H9 (cell line): Measurements from ENCODE around the gene PROKR1. TPM values are rescaled to one million over a fixed set of nuclear protein-coding genes. Genes with fewer than 3 reads are reported as not detected.

Source experiments
- DNase-seq: peaks from one replicate; pipeline ENCODE4 v3.0.0-alpha.2; 2017
- H2AFZ ChIP-seq: one replicate; pipeline ENCODE4 v1.6.1; 2013; ENCODE audit warnings: mild to moderate bottlenecking, low read length, control low read depth, moderate library complexity
- H2AK5ac ChIP-seq: 2 replicates; pipeline ENCODE4 v1.6.1; 2013; ENCODE audit warnings: low read length, control low read depth, mixed read lengths; ENCODE audit not compliant: insufficient read length
- H2BK120ac ChIP-seq: one replicate; pipeline ENCODE4 v1.6.1; 2013; ENCODE audit warnings: low read depth, mild to moderate bottlenecking, low read length, control low read depth, inconsistent platforms; ENCODE audit not compliant: poor library complexity, severe bottlenecking
- H2BK12ac ChIP-seq: 2 replicates; pipeline ENCODE4 v1.6.1; 2013; ENCODE audit warnings: low read length, control low read depth, mixed read lengths, low read depth; ENCODE audit not compliant: insufficient read length
- H2BK15ac ChIP-seq: 2 replicates; pipeline ENCODE4 v1.6.1; 2013; ENCODE audit warnings: low read depth, low read length, control low read depth
- H2BK20ac ChIP-seq: one replicate; pipeline ENCODE4 v1.6.1; 2013; ENCODE audit warnings: low read depth, mild to moderate bottlenecking, low read length, control low read depth, inconsistent platforms; ENCODE audit not compliant: poor library complexity, severe bottlenecking
- H2BK5ac ChIP-seq: 2 replicates; pipeline ENCODE4 v1.6.1; 2013; ENCODE audit warnings: low read length, control low read depth, mixed read lengths; ENCODE audit not compliant: insufficient read length
- H3K14ac ChIP-seq: 2 replicates; pipeline ENCODE4 v1.6.1; 2013; ENCODE audit warnings: low read length, control low read depth; ENCODE audit not compliant: insufficient read depth
- H3K18ac ChIP-seq: 2 replicates; pipeline ENCODE4 v1.6.1; 2013; ENCODE audit warnings: low read depth, mild to moderate bottlenecking, mixed read lengths, low read length, control low read depth; ENCODE audit not compliant: insufficient read length
- H3K23ac ChIP-seq: 2 replicates; pipeline ENCODE4 v1.6.1; 2013; ENCODE audit warnings: low read length, control low read depth, mixed read lengths, low read depth; ENCODE audit not compliant: insufficient read length
- H3K23me2 ChIP-seq: 2 replicates; pipeline ENCODE4 v1.6.1; 2013; ENCODE audit warnings: low read depth, mild to moderate bottlenecking, mixed read lengths, low read length, control low read depth; ENCODE audit not compliant: insufficient read length, poor library complexity, severe bottlenecking
- H3K27ac ChIP-seq: 2 replicates; pipeline ENCODE4 v1.5.1; 2013; ENCODE audit warnings: low read length, control low read depth, mixed read lengths, low read depth; ENCODE audit not compliant: insufficient read length
- H3K27me3 ChIP-seq: 2 replicates; pipeline ENCODE4 v1.6.1; 2013; ENCODE audit warnings: low read length, control low read depth, inconsistent platforms; ENCODE audit not compliant: insufficient read depth
- H3K4ac ChIP-seq: 2 replicates; pipeline ENCODE4 v1.6.1; 2013; ENCODE audit warnings: low read depth, mild to moderate bottlenecking, control low read depth, inconsistent platforms, low read length, moderate library complexity
- H3K4me1 ChIP-seq: 2 replicates; pipeline ENCODE4 v1.6.1; 2013; ENCODE audit warnings: low read length, control low read depth, inconsistent platforms; ENCODE audit not compliant: insufficient read depth
- H3K4me2 ChIP-seq: 2 replicates; pipeline ENCODE4 v1.6.1; 2013; ENCODE audit warnings: low read length, control low read depth, mixed read lengths; ENCODE audit not compliant: insufficient read length, insufficient read depth
- H3K56ac ChIP-seq: 2 replicates; pipeline ENCODE4 v1.6.1; 2013; ENCODE audit warnings: low read depth, mild to moderate bottlenecking, mixed read lengths, low read length, control low read depth; ENCODE audit not compliant: insufficient read length
- H3K79me1 ChIP-seq: 2 replicates; pipeline ENCODE4 v1.6.1; 2013; ENCODE audit warnings: low read depth, mild to moderate bottlenecking, moderate library complexity, low read length, control low read depth, inconsistent platforms; ENCODE audit not compliant: insufficient read depth, poor library complexity, severe bottlenecking
- H3K79me2 ChIP-seq: 2 replicates; pipeline ENCODE4 v1.6.1; 2013; ENCODE audit warnings: low read length, control low read depth, inconsistent platforms; ENCODE audit not compliant: insufficient read depth
- H3K9ac ChIP-seq: 2 replicates; pipeline ENCODE4 v1.6.1; 2013; ENCODE audit warnings: low read length, control low read depth, mixed read lengths; ENCODE audit not compliant: insufficient read length; ENCODE audit errors: extremely low read depth
- H3K9me3 ChIP-seq: one replicate; pipeline ENCODE4 v1.6.1; 2013; ENCODE audit warnings: low read depth, low read length, inconsistent platforms; ENCODE audit not compliant: control insufficient read depth
- H3T11ph ChIP-seq: one replicate; pipeline ENCODE4 v1.6.1; 2013; ENCODE audit warnings: mild to moderate bottlenecking, low read length, control low read depth, inconsistent platforms
- H4K20me1 ChIP-seq: one replicate; pipeline ENCODE4 v1.6.1; 2013; ENCODE audit not compliant: control insufficient read depth, insufficient read length, insufficient read depth
- H4K5ac ChIP-seq: 2 replicates; pipeline ENCODE4 v1.6.1; 2013; ENCODE audit warnings: low read depth, mild to moderate bottlenecking, mixed read lengths, low read length, control low read depth; ENCODE audit not compliant: insufficient read length
- H4K8ac ChIP-seq: replicated peaks from 2 replicates; pipeline ENCODE4 v1.6.1; 2013; ENCODE audit warnings: low read length, control low read depth, mixed read lengths, low read depth; ENCODE audit not compliant: insufficient read length
- H4K91ac ChIP-seq: 2 replicates; pipeline ENCODE4 v1.6.1; 2013; ENCODE audit warnings: low read depth, mild to moderate bottlenecking, moderate library complexity, mixed read lengths, low read length, control low read depth; ENCODE audit not compliant: insufficient read length
- H3K27ac Mint-ChIP-seq, 3 experiments: 2 replicates in 2 of 3; 3 replicates in 1 of 3; pipeline ENCODE4 v1.8.0; 2020 to 2021; ENCODE audit warnings: mixed read lengths in 3 of 3, mild to moderate bottlenecking in 1 of 3, moderate library complexity in 1 of 3
- H3K27me3 Mint-ChIP-seq: 2 replicates; pipeline ENCODE4 v1.8.0; 2021; ENCODE audit warnings: low read depth, mild to moderate bottlenecking, moderate library complexity, mixed read lengths
- H3K36me3 Mint-ChIP-seq, 3 experiments: 2 replicates in 2 of 3; 3 replicates in 1 of 3; pipeline ENCODE4 v1.8.0; 2020 to 2021; ENCODE audit warnings: low read depth in 3 of 3, mixed read lengths in 3 of 3; ENCODE audit not compliant: insufficient read depth in 1 of 3
- H3K4me1 Mint-ChIP-seq, 2 experiments: 2 replicates each; pipeline ENCODE4 v1.8.0; 2020; ENCODE audit warnings: mixed read lengths in 2 of 2
- H3K4me3 Mint-ChIP-seq, 2 experiments: 2 replicates in 1 of 2; 3 replicates in 1 of 2; pipeline ENCODE4 v1.8.0; 2020 to 2021; ENCODE audit warnings: mild to moderate bottlenecking in 2 of 2, mixed read lengths in 2 of 2, moderate library complexity in 1 of 2
- H3K9me3 Mint-ChIP-seq, 2 experiments: 2 replicates in 1 of 2; 3 replicates in 1 of 2; pipeline ENCODE4 v1.8.0; 2020; ENCODE audit warnings: mild to moderate bottlenecking in 2 of 2, mixed read lengths in 2 of 2, moderate library complexity in 1 of 2
- CTCF ChIP-seq: fragments of 200-600 bp; sonication (generic); conservative IDR thresholded peaks from 3 replicates; pipeline ENCODE4 v1.8.0; 2021; ENCODE audit warnings: antibody characterized with exemption, mild to moderate bottlenecking
- WGBS: extraction: QIAGEN DNeasy Blood & Tissue Kit; methylation state at CpG from one replicate; pipeline ENCODE4 v1.1.7; 2013; ENCODE audit warnings: missing lambda C conversion rate, low lambda C conversion rate, mixed read lengths; ENCODE audit not compliant: insufficient read length; ENCODE audit errors: extremely low coverage; 5-methylcytosine and 5-hydroxymethylcytosine counted together
- total RNA-seq: library from RNA; stranded (reverse); gene quantifications from 2 replicates; pipeline ENCODE4 v1.2.1, GENCODE V29; 2021

Gene PROKR1
- total RNA-seq, 1 experiment from 2014 or later: 1.5 TPM

DNA sequence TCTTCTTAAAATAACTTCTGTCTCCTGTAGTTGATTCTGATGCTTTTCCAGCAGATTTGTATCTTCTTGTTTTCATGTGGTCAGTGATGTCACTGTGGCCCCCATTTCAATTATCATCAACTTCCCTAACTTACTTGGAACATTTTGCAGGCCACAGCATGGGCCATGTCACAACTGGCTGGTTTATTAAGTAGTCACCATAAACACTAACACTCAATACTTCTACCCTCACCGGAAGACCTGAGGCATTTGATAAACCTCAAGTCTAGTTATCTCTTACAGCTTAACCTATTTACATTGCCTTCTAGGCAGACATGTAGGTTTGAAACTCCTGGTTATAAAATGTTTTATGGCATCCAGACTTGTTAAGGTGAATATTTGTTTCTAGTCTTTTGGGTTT, 37.4 kb upstream of the PROKR1 start:
- Histone ChIP-seq H2AFZ (no peak overlapping the region), H3K27me3 (no peaks in the 10 kb centered on the region), H3K4me2 (no peak overlapping the region), H3T11ph (no peak overlapping the region), H4K20me1 (no peaks in the 10 kb centered on the region), H3K14ac (no peak overlapping the region), H3K56ac (no peak overlapping the region), H3K23me2 (no peaks in the 10 kb centered on the region), H3K79me2 (no peaks in the 10 kb centered on the region), H2BK120ac (no peak overlapping the region), H3K27ac (no peak overlapping the region), H3K9ac (no peak overlapping the region), H2BK15ac (no peak overlapping the region), H4K91ac (no peak overlapping the region), H3K18ac (no peak overlapping the region), H2AK5ac (no peak overlapping the region), H2BK20ac (no peak overlapping the region), H2BK12ac (no peak overlapping the region), H3K79me1 (no peaks in the 10 kb centered on the region), H2BK5ac (no peak overlapping the region), H4K5ac (no peak overlapping the region), H3K23ac (no peak overlapping the region), H3K9me3 (no peaks in the 10 kb centered on the region), H3K4me1 (no peaks in the 10 kb centered on the region), H3K4ac (no peak overlapping the region), H4K8ac (no peak overlapping the region)
- Mint-ChIP-seq H3K36me3 (peaks cover 8 to 17% (median 11%) of the 10 kb centered on the region in 3 experiments), H3K4me3 (no peak overlapping the region), H3K27ac (no peak overlapping the region), H3K9me3 (peaks cover 31 to 39% of the 10 kb centered on the region in 2 experiments), H3K4me1 (peaks cover 2 to 5% of the 10 kb centered on the region in 2 experiments; a peak in 2 of 4 replicates), H3K27me3 (no peaks in the 10 kb centered on the region)
- no CpG with 5 or more reads among the region's 1 CpG for WGBS
- no peak for DNase-seq
- no peak for TF ChIP-seq CTCF
